H1 (cell line): Measurements from ENCODE around the gene RPS6KA5. TPM values are rescaled to one million over a fixed set of nuclear protein-coding genes. Genes with fewer than 3 reads are reported as not detected.

ENCODE experiments used
- CTCF ChIA-PET: fragments of 300-600 bp; sonication (Branson Sonifier 250); formaldehyde crosslinking; loops from one replicate; lab custom pipeline; 2021; ENCODE audit not compliant: partially characterized antibody; lab: Charles Lee
- POLR2A ChIA-PET: fragments of 300-600 bp; sonication (Branson Sonifier 250); formaldehyde crosslinking; loops from one replicate; lab custom pipeline; 2021; ENCODE audit warnings: inconsistent platforms; ENCODE audit not compliant: partially characterized antibody; lab: Charles Lee
- DNase-seq, 2 experiments: peaks; one replicate each; pipeline versions ENCODE4 v3.0.0 to v3.0.0-alpha.2; 2010 to 2022; ENCODE audit warnings: low spot score in 2 of 2, low read depth in 1 of 2, mixed read lengths in 1 of 2
- FAIRE-seq: peaks from 2 replicates; lab custom pipeline; 2011; peaks lifted over from hg19 to GRCh38; lab: Jason Lieb, UNC
- H2AFZ ChIP-seq: 2 replicates; pipeline ENCODE4 v1.8.1; 2012; ENCODE audit warnings: low read length, inconsistent platforms
- H2AK5ac ChIP-seq: 2 replicates; pipeline ENCODE4 v1.6.1; 2013; ENCODE audit warnings: low read depth, low read length
- H2BK120ac ChIP-seq: replicated peaks from 2 replicates; pipeline ENCODE3; 2013; ENCODE audit warnings: low read depth, low read length, inconsistent platforms
- H2BK12ac ChIP-seq: 2 replicates; pipeline ENCODE4 v1.6.1; 2013; ENCODE audit warnings: low read depth, low read length
- H2BK15ac ChIP-seq: 2 replicates; pipeline ENCODE4 v1.6.1; 2013; ENCODE audit warnings: low read length
- H2BK20ac ChIP-seq: 2 replicates; pipeline ENCODE4 v1.6.1; 2013; ENCODE audit warnings: low read length
- H2BK5ac ChIP-seq: 2 replicates; pipeline ENCODE4 v1.6.1; 2013; ENCODE audit warnings: low read depth, low read length
- H3K14ac ChIP-seq: 2 replicates; pipeline ENCODE4 v1.6.1; 2013; ENCODE audit warnings: inconsistent platforms; ENCODE audit not compliant: insufficient read length
- H3K18ac ChIP-seq: 2 replicates; pipeline ENCODE4 v1.6.1; 2013; ENCODE audit warnings: low read length; ENCODE audit errors: extremely low read depth
- H3K23ac ChIP-seq: 2 replicates; pipeline ENCODE4 v1.6.1; 2013; ENCODE audit warnings: inconsistent platforms; ENCODE audit not compliant: insufficient read length
- H3K23me2 ChIP-seq: 2 replicates; pipeline ENCODE4 v1.6.1; 2013; ENCODE audit warnings: low read depth, low read length
- H3K27ac ChIP-seq: 2 replicates; pipeline ENCODE4 v1.6.1; 2011; ENCODE audit warnings: low read depth, low read length, inconsistent platforms
- H3K27me3 ChIP-seq, 4 experiments: replicated peaks in 1 of 4; 1 replicate in 1 of 4; 2 replicates in 3 of 4; pipeline versions ENCODE4 v1.6.1 to v1.8.1; 2011 to 2013; ENCODE audit warnings: low read length in 3 of 4, mild to moderate bottlenecking in 3 of 4, inconsistent platforms in 2 of 4, mixed read lengths in 2 of 4, moderate library complexity in 1 of 4; ENCODE audit not compliant: control insufficient read depth in 3 of 4, insufficient read depth in 3 of 4; ENCODE audit errors: extremely low read depth in 1 of 4
- H3K36me3 ChIP-seq, 4 experiments: 2 replicates each; pipeline versions ENCODE4 v1.6.1 to v1.8.1; 2011 to 2013; ENCODE audit warnings: mild to moderate bottlenecking in 4 of 4, low read length in 3 of 4, moderate library complexity in 2 of 4, control low read depth in 1 of 4, inconsistent platforms in 1 of 4; ENCODE audit not compliant: insufficient read depth in 4 of 4, control insufficient read depth in 2 of 4
- H3K4ac ChIP-seq: replicated peaks from 2 replicates; pipeline ENCODE3; 2013; ENCODE audit warnings: low read length, low read depth, mixed read lengths, inconsistent platforms; ENCODE audit not compliant: insufficient read length
- H3K4me1 ChIP-seq, 4 experiments: replicated peaks in 1 of 4; 1 replicate in 1 of 4; 2 replicates in 3 of 4; pipeline versions ENCODE4 v1.6.1 to v1.8.1; 2011 to 2013; ENCODE audit warnings: low read length in 3 of 4, inconsistent platforms in 2 of 4, mixed read lengths in 1 of 4; ENCODE audit not compliant: insufficient read depth in 4 of 4, control insufficient read depth in 3 of 4
- H3K4me2 ChIP-seq, 2 experiments: 2 replicates each; pipeline versions ENCODE4 v1.6.1 to v1.8.1; 2011 to 2013; ENCODE audit warnings: low read depth in 2 of 2, low read length in 2 of 2, control low read depth in 1 of 2, inconsistent platforms in 1 of 2, mild to moderate bottlenecking in 1 of 2; ENCODE audit not compliant: insufficient read depth in 1 of 2
- H3K4me3 ChIP-seq, 4 experiments: fragments of 200-600, 300-600 bp in 1 of 4; sonication (generic), shearing (Covaris generic), sonication (Bioruptor Twin) in 1 of 4; 2 replicates each; pipeline versions ENCODE4 v1.5.1 to v1.8.1; 2011 to 2016; ENCODE audit warnings: low read length in 4 of 4, low read depth in 3 of 4, control low read depth in 2 of 4, inconsistent platforms in 2 of 4, mild to moderate bottlenecking in 2 of 4, mixed read lengths in 1 of 4, moderate library complexity in 1 of 4; ENCODE audit not compliant: insufficient read depth in 2 of 4; ENCODE audit errors: extremely low read depth in 1 of 4
- H3K56ac ChIP-seq: replicated peaks from 2 replicates; pipeline ENCODE3; 2013; ENCODE audit warnings: low read depth, mild to moderate bottlenecking, mixed read lengths, low read length, inconsistent platforms; ENCODE audit not compliant: insufficient read length
- H3K79me1 ChIP-seq: 2 replicates; pipeline ENCODE4 v1.6.1; 2013; ENCODE audit warnings: low read depth, low read length, control low read depth
- H3K79me2 ChIP-seq, 2 experiments: 2 replicates each; pipeline versions ENCODE4 v1.6.1 to v1.8.1; 2012 to 2013; ENCODE audit warnings: low read length in 2 of 2, mild to moderate bottlenecking in 2 of 2, inconsistent platforms in 1 of 2; ENCODE audit not compliant: insufficient read depth in 2 of 2, control insufficient read depth in 1 of 2
- H3K9ac ChIP-seq, 4 experiments: replicated peaks in 1 of 4; 1 replicate in 1 of 4; 2 replicates in 3 of 4; pipeline versions ENCODE4 v1.6.1 to v1.8.1; 2011 to 2013; ENCODE audit warnings: low read depth in 3 of 4, low read length in 3 of 4, control low read depth in 2 of 4, mild to moderate bottlenecking in 2 of 4, moderate library complexity in 2 of 4, inconsistent platforms in 1 of 4; ENCODE audit errors: extremely low read depth in 1 of 4
- H3K9me3 ChIP-seq, 2 experiments: 2 replicates each; pipeline versions ENCODE4 v1.6.1 to v1.8.1; 2012 to 2013; ENCODE audit warnings: mild to moderate bottlenecking in 2 of 2, moderate library complexity in 2 of 2, control low read depth in 1 of 2, inconsistent platforms in 1 of 2, low read depth in 1 of 2, low read length in 1 of 2, mixed read lengths in 1 of 2; ENCODE audit not compliant: insufficient read depth in 2 of 2
- H4K20me1 ChIP-seq, 2 experiments: replicated peaks in 1 of 2; 2 replicates each; pipeline versions ENCODE3 to v1.8.1; 2011 to 2013; ENCODE audit warnings: inconsistent platforms in 2 of 2, low read length in 2 of 2, mild to moderate bottlenecking in 1 of 2; ENCODE audit not compliant: insufficient read depth in 2 of 2, control insufficient read depth in 1 of 2
- H4K5ac ChIP-seq: 2 replicates; pipeline ENCODE4 v1.6.1; 2013; ENCODE audit warnings: low read length, low read depth, mixed read lengths, inconsistent platforms; ENCODE audit not compliant: insufficient read length
- H4K8ac ChIP-seq: 2 replicates; pipeline ENCODE4 v1.8.0; 2013; ENCODE audit warnings: mild to moderate bottlenecking, moderate library complexity, low read length, inconsistent platforms; ENCODE audit not compliant: insufficient read depth; ENCODE audit errors: extremely low read depth
- H4K91ac ChIP-seq: replicated peaks from 2 replicates; pipeline ENCODE3; 2013; ENCODE audit warnings: low read length, mixed read lengths, inconsistent platforms; ENCODE audit not compliant: insufficient read length
- ASH2L ChIP-seq: fragments of 200-600, 300-600 bp; sonication (generic); IDR thresholded peaks from one replicate; pipeline ENCODE4 v1.7.1; 2017; ENCODE audit warnings: low read length
- ATF2 ChIP-seq: IDR thresholded peaks from 2 replicates; pipeline ENCODE4 v1.6.1; 2012; ENCODE audit warnings: low read length, inconsistent platforms
- CHD2 ChIP-seq: IDR thresholded peaks from 2 replicates; pipeline ENCODE4 v1.6.1; 2012; ENCODE audit warnings: low read length, improper control_type of control experiment
- GABPA ChIP-seq: IDR thresholded peaks from 2 replicates; pipeline ENCODE4 v1.6.1; 2011; ENCODE audit warnings: mild to moderate bottlenecking, low read length, moderate library complexity, borderline replicate concordance; ENCODE audit not compliant: insufficient read depth
- HDAC6 ChIP-seq: IDR thresholded peaks from one replicate; pipeline ENCODE4 v1.7.1; 2012; ENCODE audit warnings: low read depth, mild to moderate bottlenecking, inconsistent platforms, low read length, moderate library complexity
- JUND ChIP-seq: IDR thresholded peaks from 2 replicates; pipeline ENCODE4 v1.6.1; 2011; ENCODE audit warnings: mild to moderate bottlenecking, improper control_type of control experiment, low read length
- KDM4A ChIP-seq: IDR thresholded peaks from one replicate; pipeline ENCODE4 v1.7.1; 2012; ENCODE audit warnings: low read depth, mild to moderate bottlenecking, moderate library complexity, low read length, inconsistent platforms; ENCODE audit not compliant: severe bottlenecking
- RFX5 ChIP-seq: IDR thresholded peaks from 2 replicates; pipeline ENCODE4 v1.6.1; 2011; ENCODE audit warnings: low read depth, low read length, improper control_type of control experiment, borderline replicate concordance
- SAP30 ChIP-seq: fragments of 300-600 bp; sonication (generic); IDR thresholded peaks from 2 replicates; pipeline ENCODE4 v1.7.1; 2012; ENCODE audit warnings: low read length, moderate library complexity, mild to moderate bottlenecking, inconsistent platforms; ENCODE audit not compliant: insufficient read depth, insufficient replicate concordance
- TAF7 ChIP-seq: optimal IDR thresholded peaks from 2 replicates; pipeline ENCODE3; 2011; ENCODE audit warnings: low read depth, mild to moderate bottlenecking, inconsistent platforms, low read length, moderate library complexity, borderline replicate concordance
- TBP ChIP-seq: IDR thresholded peaks from 2 replicates; pipeline ENCODE4 v1.6.1; 2011; ENCODE audit warnings: low read depth, low read length, improper control_type of control experiment
- WGBS, 2 experiments: shearing (Covaris generic) in 1 of 2; methylation state at CpG; one replicate each; pipeline versions ENCODE4 v1.1.6 to v1.1.7; 2013 to 2015; ENCODE audit warnings: low lambda C conversion rate in 2 of 2, mixed read lengths in 2 of 2, inconsistent platforms in 1 of 2, low coverage in 1 of 2, missing lambda C conversion rate in 1 of 2; ENCODE audit not compliant: insufficient replicate concordance in 2 of 2, insufficient coverage in 1 of 2, insufficient read length in 1 of 2; ENCODE audit errors: extremely low coverage in 1 of 2, missing lambda C conversion rate in 1 of 2; 5-methylcytosine and 5-hydroxymethylcytosine counted together
- polyA plus RNA-seq, 7 experiments: library from polyadenylated mRNA; depleted of rRNA in 3 of 7; stranded (reverse) in 5 of 7; unstranded in 2 of 7; fragments of >200 nt in 5 of 7; fragments of 200-250 nt in 2 of 7; gene quantifications; 1 replicate in 5 of 7; 2 replicates in 1 of 7; 4 replicates in 1 of 7; pipeline versions ENCODE4 v1.2.1 to v1.2.3, GENCODE V29; 2011 to 2013; ENCODE audit warnings: missing spikeins in 2 of 7, mixed read lengths in 2 of 7
- total RNA-seq: library from RNA; stranded (reverse); fragmentation: NEBNext Ultra II Directional; extraction: Animal tissue kit (Norgen Biotek cat#: 25700); gene quantifications from 2 replicates; pipeline ENCODE4 v1.2.1, GENCODE V29; 2021

RPS6KA5 gene
- total and polyA plus RNA-seq, 2 of the 8 experiments (the other 6 are each of a cell fraction or from before 2014, with no cell fraction given), result 0.85 to 3.1 TPM

GRCh38 chr14:91019673-91020072, 40.8 kb downstream of the RPS6KA5 start:
- Histone ChIP-seq H3K4ac (no peak overlapping the region), H3K4me3 (no peak overlapping the region), H3K18ac (no peak overlapping the region), H2BK15ac (no peak overlapping the region), H3K79me1 (no peaks in the 10 kb centered on the region), H2BK12ac (no peak overlapping the region), H3K4me1 (no peaks in the 10 kb centered on the region), H3K4me2 (no peak overlapping the region), H2BK5ac (no peak overlapping the region), H2AK5ac (no peak overlapping the region), H3K23me2 (no peaks in the 10 kb centered on the region; the same call in 1 of the 2 replicates), H4K91ac (no peak overlapping the region), H3K36me3 (no peaks in the 10 kb centered on the region), H3K14ac (no peak overlapping the region), H3K79me2 (no peaks in the 10 kb centered on the region), H3K27ac (no peak overlapping the region), H4K5ac (no peak overlapping the region), H3K9ac (no peak overlapping the region), H2AFZ (no peak overlapping the region), H2BK20ac (no peak overlapping the region), H3K9me3 (no peaks in the 10 kb centered on the region), H3K23ac (no peak overlapping the region), H3K27me3 (no peaks in the 10 kb centered on the region), H3K56ac (no peak overlapping the region), H2BK120ac (no peak overlapping the region), H4K8ac (no peak overlapping the region), H4K20me1 (no peaks in the 10 kb centered on the region)
- 91% methylated on average over 3 of the region's 3 CpGs; no CpG with 5 or more reads in 1 of the 2 experiments for WGBS, 2 experiments
- CTCF ChIA-PET, result no interaction called here
- FAIRE-seq, result no peak
- no peak for DNase-seq
- TF ChIP-seq ASH2L (no peak), CHD2 (no peak), TBP (no peak), KDM4A (no peak), SAP30 (no peak), TAF7 (no peak), ATF2 (no peak), HDAC6 (no peak), RFX5 (no peak), JUND (no peak), GABPA (no peak)
- POLR2A ChIA-PET, result no interaction called here
